PFSK-1 (cell line): Measurements from ENCODE around the gene STUM.

Experiments used
- FOXP2 ChIP-seq: optimal IDR thresholded peaks from 2 replicates; pipeline ENCODE3; 2011; ENCODE audit warnings: borderline replicate concordance, control low read depth, inconsistent platforms; ENCODE audit not compliant: insufficient read depth; ENCODE audit errors: extremely low read length, extremely low read depth
- POLR2AphosphoS5 ChIP-seq: IDR thresholded peaks from 2 replicates; pipeline ENCODE4 v1.6.1; 2012; ENCODE audit warnings: low read depth, mild to moderate bottlenecking, control low read depth, low read length, moderate library complexity
- REST ChIP-seq, 2 experiments: IDR thresholded peaks; 2 replicates each; pipeline versions ENCODE4 v1.6.1 to v1.8.0; 2011 to 2012; ENCODE audit warnings: low read depth in 2 of 2, low read length in 2 of 2, control low read depth in 1 of 2, inconsistent platforms in 1 of 2, mild to moderate bottlenecking in 1 of 2, moderate library complexity in 1 of 2; ENCODE audit not compliant: insufficient read depth in 1 of 2
- SIN3A ChIP-seq: IDR thresholded peaks from 2 replicates; pipeline ENCODE4 v1.6.1; 2012; ENCODE audit warnings: mild to moderate bottlenecking, low read length, moderate library complexity, borderline replicate concordance; ENCODE audit not compliant: insufficient read depth
- TAF1 ChIP-seq: IDR thresholded peaks from 2 replicates; pipeline ENCODE4 v1.6.1; 2012; ENCODE audit warnings: low read length, control low read depth, borderline replicate concordance; ENCODE audit not compliant: insufficient read depth

Gene STUM

GRCh38 chr1:226535666-226536065 lies 12.9 kb upstream of the STUM start:
- TF ChIP-seq REST (IDR thresholded peaks at IDR 0.05; ENCODE audit: insufficient read depth in 1 of 2, low read depth in 2 of 2, low read length in 2 of 2) (no peak), POLR2AphosphoS5 (no peak), SIN3A (no peak), TAF1 (no peak), FOXP2 (no peak)

- TF ChIP-seq FOXP2 (no peak), TAF1 (no peak), REST (IDR thresholded peaks at IDR 0.05; ENCODE audit: insufficient read depth in 1 of 2, low read depth in 2 of 2, low read length in 2 of 2) (no peak), POLR2AphosphoS5 (no peak), SIN3A (no peak)
Observed at GRCh38 chr1:226541231-226541630, 7.3 kb upstream of the STUM start.

GRCh38 chr1:226541631-226542622 lies 6.6 kb upstream of the STUM start:
- TF ChIP-seq FOXP2 (no peak), SIN3A (no peak), TAF1 (no peak), REST (IDR thresholded peaks at IDR 0.05; ENCODE audit: insufficient read depth in 1 of 2, low read depth in 2 of 2, low read length in 2 of 2) (no peak), POLR2AphosphoS5 (no peak)

DNA sequence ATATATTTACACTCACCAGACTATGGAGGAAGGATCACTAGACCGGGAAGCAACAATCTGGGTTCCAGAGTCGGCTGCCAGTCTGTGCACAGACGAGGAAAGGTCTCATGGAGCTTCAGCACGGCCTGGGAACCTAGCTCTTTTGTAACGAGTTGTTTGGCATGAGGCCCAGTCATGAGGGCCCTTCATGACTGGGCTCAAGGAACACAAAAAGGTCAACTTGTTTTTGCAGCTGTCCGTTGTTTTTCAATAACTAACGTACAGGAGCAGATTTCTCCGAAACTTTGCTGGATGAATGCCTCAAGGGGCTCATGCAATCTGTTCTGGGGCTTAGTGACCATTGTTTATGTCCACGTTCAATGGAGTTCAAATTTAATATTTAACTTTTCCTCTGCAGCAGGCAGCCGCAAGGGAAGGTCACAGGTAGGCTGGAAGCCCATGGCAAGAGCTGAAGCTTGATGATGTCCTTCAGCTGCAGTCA lies 5.9 kb upstream of the STUM start:
- no peak for TF ChIP-seq TAF1
- TF ChIP-seq REST (IDR thresholded peaks at IDR 0.05; ENCODE audit: insufficient read depth in 1 of 2, low read depth in 2 of 2, low read length in 2 of 2), result no peak
- no peak for TF ChIP-seq SIN3A
- TF ChIP-seq POLR2AphosphoS5, result no peak
- TF ChIP-seq FOXP2, result no peak
